Ascending aorta (tissue), 2 donors: ENCODE measurements around the gene SIL1. TPM values are rescaled to one million over a fixed set of nuclear protein-coding genes. Genes with fewer than 3 reads are reported as not detected.
A peak's percentile ranks its signal among the peaks of the same experiment; 100 is the strongest.

Experiments
- DNase-seq, 2 donors: peaks; one replicate each; pipeline ENCODE4 v3.0.0-alpha.2; 2019; ENCODE audit warnings: low spot score in 2 of 2
- H3K27ac ChIP-seq, 2 donors: fragments of 200-600 bp; sonication (generic); one replicate each; pipeline ENCODE4 v1.5.1; 2016 to 2017; ENCODE audit warnings: mild to moderate bottlenecking in 1 of 2
- H3K27me3 ChIP-seq: fragments of 200-600 bp; sonication (generic); one replicate; pipeline ENCODE4 v1.5.1; 2017
- H3K36me3 ChIP-seq, 2 donors: fragments of 200-600 bp; sonication (generic); one replicate each; pipeline ENCODE4 v1.5.1; 2016
- H3K4me1 ChIP-seq, 2 donors: fragments of 200-600 bp; sonication (generic); one replicate each; pipeline ENCODE4 v1.5.1; 2016 to 2017; ENCODE audit warnings: mild to moderate bottlenecking in 1 of 2
- H3K4me3 ChIP-seq, 2 donors: fragments of 200-600 bp; sonication (generic); one replicate each; pipeline ENCODE4 v1.5.1; 2016 to 2017; ENCODE audit warnings: mild to moderate bottlenecking in 1 of 2
- H3K9me3 ChIP-seq, 2 donors: fragments of 200-600 bp; sonication (generic); one replicate each; pipeline ENCODE4 v1.5.1; 2016
- CTCF ChIP-seq, 3 experiments: fragments of 200-600 bp in 2 of 3; fragments of 450-650 bp in 1 of 3; sonication (generic) in 2 of 3; IDR thresholded peaks; one replicate each; pipeline ENCODE4 v1.5.1; 2016 to 2019; ENCODE audit warnings: antibody characterized with exemption in 3 of 3, mild to moderate bottlenecking in 1 of 3, moderate library complexity in 1 of 3
- intact Hi-C: fragments of 100-400 bp; cut with DNase I; formaldehyde crosslinking; loops from one replicate; pipeline ENCODE4 v1.15.1; 2023
- total RNA-seq: library from RNA; depleted of rRNA; stranded (reverse); fragments of >200 nt; gene quantifications from one replicate; pipeline ENCODE4 v1.1.0, GENCODE V29; 2016

The SIL1 gene
- total RNA-seq, 1 donor from 2014 or later, result 53.4 TPM

GRCh38 chr5:138951091-138951985 is 246.8 kb downstream of the SIL1 start:
- peaks cover 10 to 13% of the 10 kb centered on the region in 2 donors for H3K36me3 ChIP-seq
- no peak overlapping the region for H3K4me3 ChIP-seq
- DNase-seq, result peak in 1 of 2 donors; percentile 60
- peak overlapping the region; percentile 76 to 79 for H3K27ac ChIP-seq
- H3K27me3 ChIP-seq, result no peaks in the 10 kb centered on the region
- H3K4me1 ChIP-seq, result peaks cover 32 to 52% of the 10 kb centered on the region in 2 donors
- intact Hi-C loops, result no loop called here
- no peak for TF ChIP-seq CTCF (IDR thresholded peaks at IDR 0.05)
- H3K9me3 ChIP-seq, result no peaks in the 10 kb centered on the region

DNA sequence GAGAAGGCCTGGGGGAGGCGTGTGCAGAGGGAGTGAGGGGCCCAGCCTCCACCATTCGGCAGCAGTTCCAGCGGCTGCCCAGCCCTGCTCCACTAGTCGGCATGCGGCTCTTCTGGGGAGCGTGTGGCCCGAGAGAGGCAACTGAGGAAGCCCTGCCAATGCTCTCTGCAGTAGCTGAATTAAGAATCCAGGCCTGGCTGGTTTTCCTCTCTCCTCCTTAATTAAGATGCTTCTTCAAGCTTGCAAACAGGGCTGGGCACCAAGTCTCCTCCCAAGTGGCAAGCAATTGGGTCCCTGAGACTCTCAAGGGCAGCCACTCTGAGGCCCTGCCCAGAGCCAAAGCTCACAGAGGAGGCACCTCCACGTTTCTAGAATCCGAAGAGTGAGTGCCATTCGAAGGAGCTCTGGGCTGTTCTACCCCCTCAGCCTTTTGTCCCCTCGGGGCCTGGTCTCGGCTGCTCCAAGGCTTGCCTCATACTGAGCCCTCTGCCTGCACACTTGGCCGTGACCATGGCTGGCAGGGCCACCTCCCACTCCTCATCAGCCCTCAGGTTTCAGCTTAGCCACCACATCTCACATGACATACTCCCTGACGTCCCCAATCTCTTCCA is 247.6 kb downstream of the SIL1 start:
- Histone ChIP-seq H3K36me3 (peaks cover 10 to 15% of the 10 kb centered on the region in 2 donors), H3K9me3 (no peaks in the 10 kb centered on the region), H3K4me1 (peaks cover 36 to 58% of the 10 kb centered on the region in 2 donors), H3K27me3 (no peaks in the 10 kb centered on the region), H3K27ac (peak overlapping the region; percentile 31 to 48), H3K4me3 (no peak overlapping the region)
- TF ChIP-seq CTCF (IDR thresholded peaks at IDR 0.05), result no peak
- intact Hi-C loops, result no loop called here
- peak in 1 of 2 donors; percentile 55 for DNase-seq

GRCh38 chr5:138949988-138950387 is 248.2 kb downstream of the SIL1 start:
- H3K36me3 ChIP-seq, result peaks cover 10 to 15% of the 10 kb centered on the region in 2 donors
- TF ChIP-seq CTCF (IDR thresholded peaks at IDR 0.05), result no peak
- DNase-seq, result peak in 1 of 2 donors; percentile 60
- H3K4me1 ChIP-seq, result peaks cover 36 to 58% of the 10 kb centered on the region in 2 donors
- intact Hi-C loops, result no loop called here
- no peaks in the 10 kb centered on the region for H3K9me3 ChIP-seq
- no peak overlapping the region for H3K4me3 ChIP-seq
- no peaks in the 10 kb centered on the region for H3K27me3 ChIP-seq
- H3K27ac ChIP-seq, result peak overlapping the region; percentile 14 to 48

GRCh38 chr5:138949223-138949574 is 249.0 kb downstream of the SIL1 start:
- peak in 1 of 2 donors; percentile 52 for DNase-seq
- TF ChIP-seq CTCF (IDR thresholded peaks at IDR 0.05), result no peak
- intact Hi-C loops, result no loop called here
- peaks cover 36 to 58% of the 10 kb centered on the region in 2 donors for H3K4me1 ChIP-seq
- H3K27ac ChIP-seq, result peak overlapping the region in 1 of 2 donors; percentile 48
- H3K36me3 ChIP-seq, result peaks cover 10 to 15% of the 10 kb centered on the region in 2 donors
- H3K4me3 ChIP-seq, result no peak overlapping the region
- no peaks in the 10 kb centered on the region for H3K9me3 ChIP-seq
- no peaks in the 10 kb centered on the region for H3K27me3 ChIP-seq

DNA sequence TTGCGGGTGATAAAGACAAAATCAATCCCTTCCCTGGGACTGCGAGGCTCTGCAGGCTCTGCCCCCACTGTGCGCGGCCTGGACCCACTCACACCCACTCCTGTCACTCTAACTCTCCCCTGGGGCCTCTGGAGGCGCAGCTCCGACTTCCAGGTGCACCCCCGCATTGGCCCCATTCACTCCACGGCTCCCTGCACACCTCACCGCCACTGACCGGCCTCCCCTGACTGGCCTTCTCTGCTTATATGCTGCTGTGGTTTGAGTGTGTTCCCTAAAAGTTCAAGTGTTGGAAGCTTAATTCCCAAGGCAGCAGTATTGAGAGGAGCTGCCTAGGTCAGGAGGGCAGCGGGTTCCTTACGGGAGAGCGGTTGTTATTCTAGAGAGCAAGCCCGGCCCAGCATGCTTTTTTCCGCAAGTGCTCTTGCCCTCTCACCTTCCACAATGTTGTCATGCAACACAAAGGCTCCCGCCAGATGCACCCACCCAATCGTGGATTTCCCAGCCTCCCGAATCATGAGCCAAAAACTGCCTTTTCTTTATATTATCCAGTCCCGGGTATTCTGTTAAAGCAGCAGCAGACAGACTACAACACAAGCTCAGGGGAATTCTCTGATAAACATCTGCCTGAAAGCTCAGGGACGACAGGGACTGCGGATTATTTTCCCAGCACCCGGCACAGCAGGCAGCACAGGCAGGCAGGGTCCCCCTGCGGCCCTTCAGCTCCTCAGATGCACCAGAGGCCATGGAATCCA is 249.5 kb downstream of the SIL1 start:
- Histone ChIP-seq H3K36me3 (peaks cover 10 to 15% of the 10 kb centered on the region in 2 donors), H3K4me1 (peaks cover 31 to 54% of the 10 kb centered on the region in 2 donors), H3K9me3 (no peaks in the 10 kb centered on the region), H3K27me3 (no peaks in the 10 kb centered on the region), H3K27ac (no peak overlapping the region), H3K4me3 (no peak overlapping the region)
- no peak for TF ChIP-seq CTCF (IDR thresholded peaks at IDR 0.05)
- DNase-seq, result peak in 1 of 2 donors; percentile 47
- intact Hi-C loops, result no loop called here
